AG20443 (cell line): ENCODE results near the gene CHAF1B.

Source experiments
- DNase-seq: peaks from one replicate; pipeline ENCODE4 v3.0.0; 2012; ENCODE audit warnings: low spot score, mixed read lengths

Gene CHAF1B

GRCh38 chr21:36428761-36429432, 43.7 kb downstream of the CHAF1B start:
- no peak for DNase-seq

DNA sequence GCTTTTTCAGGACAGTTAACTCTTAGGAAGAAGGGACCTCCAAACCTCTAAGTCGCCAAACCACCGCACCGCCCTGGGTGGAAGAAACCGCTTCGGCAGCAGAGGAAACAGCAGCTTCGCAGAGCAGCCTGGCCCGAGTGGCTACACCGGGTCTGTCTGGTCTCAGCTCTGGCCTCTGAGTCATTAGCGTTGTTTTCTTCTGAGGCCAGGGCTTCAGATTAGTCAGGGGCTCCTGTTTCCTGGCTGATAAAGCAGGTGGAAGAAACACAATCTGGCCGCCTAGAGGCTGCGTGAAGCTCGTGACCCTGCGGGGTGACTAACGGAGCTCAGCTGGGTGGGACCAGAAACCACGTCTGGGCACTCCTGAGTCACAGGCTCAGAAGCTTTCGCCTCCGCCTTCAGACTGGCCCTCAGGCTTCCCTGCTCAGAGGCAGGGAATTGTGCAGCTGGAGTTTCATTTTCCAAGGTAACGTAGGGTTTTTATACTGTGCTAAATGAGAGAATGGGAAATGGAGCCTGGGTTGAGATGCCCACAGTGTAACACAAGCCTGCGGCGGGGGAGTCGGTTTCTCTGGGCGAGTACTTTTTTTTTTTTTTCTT, 44.9 kb downstream of the CHAF1B start:
- DNase-seq, result peak; percentile 97

- DNase-seq, result no peak
Observed at GRCh38 chr21:36430841-36431240, 45.6 kb downstream of the CHAF1B start.

- DNase-seq, result no peak
Observed at GRCh38 chr21:36431252-36431651, 46.1 kb downstream of the CHAF1B start.

DNA sequence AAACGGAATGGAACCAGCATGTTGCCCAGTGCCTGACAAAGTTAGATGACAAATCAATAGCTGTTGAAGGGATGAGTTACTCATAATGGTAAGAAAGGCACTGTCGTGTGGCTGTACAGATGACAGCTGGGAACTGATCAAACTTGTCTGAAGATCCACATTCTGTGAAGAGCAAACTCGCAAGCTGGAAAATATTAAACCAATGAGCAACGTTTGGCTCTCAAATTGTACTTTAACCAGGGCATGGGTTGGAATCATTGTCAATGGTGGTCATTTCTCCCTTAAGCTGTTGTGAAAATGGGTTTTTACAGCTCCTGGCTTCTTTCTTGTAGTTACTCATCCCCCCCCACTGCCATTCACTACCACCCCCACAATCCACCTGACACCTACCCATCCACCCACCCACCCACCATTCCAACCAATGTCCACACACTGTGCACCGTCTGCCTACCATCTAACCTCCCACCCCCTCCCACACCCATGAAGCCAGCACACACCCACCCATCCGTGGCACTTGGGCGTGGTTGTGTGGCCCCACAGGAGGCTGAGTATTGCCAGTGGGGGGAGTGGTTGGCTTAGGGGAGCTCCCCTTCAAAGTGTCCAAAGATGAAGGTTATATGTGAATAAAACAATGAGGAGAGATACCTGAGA, 48.0 kb downstream of the CHAF1B start:
- DNase-seq, result no peak

GRCh38 chr21:36434144-36434543, 49.0 kb downstream of the CHAF1B start:
- no peak for DNase-seq

GRCh38 chr21:36436829-36437744, 51.9 kb downstream of the CHAF1B start:
- DNase-seq, result no peak

DNA sequence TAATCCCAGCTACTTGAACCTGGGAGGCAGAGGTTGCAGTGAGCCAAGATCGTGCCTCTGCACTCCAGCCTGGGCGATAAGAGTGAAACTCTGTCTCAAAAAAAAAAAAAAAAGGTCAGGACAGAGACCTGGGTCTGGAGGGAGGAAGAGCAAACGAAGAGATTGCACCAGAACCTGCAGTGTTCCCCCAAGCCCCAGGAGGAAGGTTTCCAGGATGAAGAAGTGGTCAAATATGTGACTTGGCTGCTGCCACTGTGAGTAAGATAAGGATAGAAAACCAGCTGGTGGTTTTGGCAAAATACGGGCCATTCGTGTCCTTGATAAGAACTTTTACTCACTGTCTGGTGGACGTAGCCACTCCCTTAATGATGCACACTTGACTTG, 52.5 kb downstream of the CHAF1B start:
- peak; percentile 67 for DNase-seq

GRCh38 chr21:36441715-36442114, 56.5 kb downstream of the CHAF1B start:
- DNase-seq, result no peak

DNA sequence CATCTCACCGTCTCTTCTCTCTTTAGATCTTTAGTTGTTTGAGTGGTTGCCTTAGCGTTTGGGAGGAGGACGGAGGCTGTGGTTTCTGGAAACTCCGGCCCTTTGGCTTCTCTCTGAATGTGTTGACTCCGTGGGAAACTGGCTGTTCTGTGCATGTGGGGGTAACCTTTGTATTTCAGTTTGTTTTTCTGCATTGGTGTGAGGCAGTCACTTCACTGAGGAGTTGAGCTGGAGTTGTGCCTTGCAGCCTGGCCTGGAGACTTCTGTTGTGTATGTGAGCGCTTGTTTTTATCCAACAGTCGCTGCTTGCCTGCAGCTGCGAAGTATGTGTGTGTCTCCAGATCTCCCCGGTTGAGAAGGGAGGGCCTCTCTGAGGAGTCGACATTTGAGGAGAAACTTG, 61.1 kb downstream of the CHAF1B start:
- no peak for DNase-seq

DNA sequence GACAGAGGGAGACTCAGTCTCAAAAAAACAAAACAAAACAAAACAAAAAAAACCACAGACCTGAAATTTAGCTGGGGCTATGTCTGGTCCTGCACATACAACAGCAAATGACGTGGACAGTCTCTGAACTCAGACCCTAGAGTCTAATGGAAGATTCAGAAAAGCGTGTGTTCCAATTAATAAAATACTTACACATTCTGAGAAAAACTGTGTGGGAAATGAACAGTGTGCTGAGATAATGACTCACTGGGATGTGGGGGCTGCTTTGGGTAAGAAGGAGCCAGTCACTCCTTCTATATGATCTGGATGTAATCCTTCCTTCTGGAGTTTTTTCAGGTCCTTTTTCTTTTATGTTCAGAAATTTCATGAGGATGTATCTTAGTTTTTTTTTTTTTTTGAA, 65.3 kb downstream of the CHAF1B start:
- DNase-seq, result no peak

GRCh38 chr21:36451506-36451905, 66.3 kb downstream of the CHAF1B start:
- DNase-seq, result no peak

DNA sequence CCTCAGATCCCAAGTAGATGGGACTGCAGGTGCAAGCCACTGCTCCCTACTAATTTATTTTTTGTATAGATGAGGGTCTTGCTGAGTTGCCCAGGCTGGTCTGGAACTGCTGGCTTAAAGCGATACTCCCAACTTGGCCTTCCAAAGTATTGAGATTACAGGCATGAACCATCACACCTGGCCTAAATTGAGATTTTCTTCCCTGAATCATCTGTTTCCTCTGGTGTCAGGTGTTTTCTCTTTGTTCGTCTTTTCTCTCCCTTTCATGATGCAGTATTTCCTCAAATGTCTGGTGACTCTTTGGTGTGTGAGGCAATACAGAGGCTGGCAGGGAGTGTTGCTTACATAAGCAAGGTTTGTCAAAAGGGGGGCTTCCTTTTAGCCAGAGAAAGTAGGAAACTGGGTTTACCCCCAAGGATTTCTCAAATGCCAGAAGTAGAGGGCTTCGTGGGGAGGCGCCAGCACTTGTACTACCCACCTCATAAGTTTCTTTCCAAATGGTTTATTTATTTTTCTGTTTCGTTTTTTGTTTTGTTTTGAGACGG, 67.2 kb downstream of the CHAF1B start:
- no peak for DNase-seq

DNA sequence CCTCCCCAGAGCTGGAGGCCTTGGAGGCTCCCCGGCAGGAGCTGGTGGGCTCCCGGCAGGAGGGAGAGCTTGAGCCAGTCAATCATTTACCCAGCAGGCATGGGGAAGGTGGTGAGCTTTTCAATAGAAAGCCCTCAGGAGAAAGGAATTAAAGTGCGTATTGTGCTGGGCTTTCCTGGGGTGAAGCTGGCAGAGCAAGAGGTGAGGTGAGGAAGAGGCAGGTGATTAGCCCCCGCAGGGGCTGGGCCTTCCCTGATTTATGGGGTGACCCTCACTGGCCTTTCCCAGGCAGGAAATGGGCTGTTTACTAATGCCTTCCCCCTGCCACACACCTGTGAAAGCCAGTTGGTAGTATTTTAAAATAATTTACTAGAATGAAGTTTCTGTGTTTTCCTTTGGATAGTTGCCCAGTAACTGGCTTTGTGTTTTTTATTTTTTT, 68.9 kb downstream of the CHAF1B start:
- no peak for DNase-seq

GRCh38 chr21:36454706-36455105, 69.5 kb downstream of the CHAF1B start:
- DNase-seq, result no peak

DNA sequence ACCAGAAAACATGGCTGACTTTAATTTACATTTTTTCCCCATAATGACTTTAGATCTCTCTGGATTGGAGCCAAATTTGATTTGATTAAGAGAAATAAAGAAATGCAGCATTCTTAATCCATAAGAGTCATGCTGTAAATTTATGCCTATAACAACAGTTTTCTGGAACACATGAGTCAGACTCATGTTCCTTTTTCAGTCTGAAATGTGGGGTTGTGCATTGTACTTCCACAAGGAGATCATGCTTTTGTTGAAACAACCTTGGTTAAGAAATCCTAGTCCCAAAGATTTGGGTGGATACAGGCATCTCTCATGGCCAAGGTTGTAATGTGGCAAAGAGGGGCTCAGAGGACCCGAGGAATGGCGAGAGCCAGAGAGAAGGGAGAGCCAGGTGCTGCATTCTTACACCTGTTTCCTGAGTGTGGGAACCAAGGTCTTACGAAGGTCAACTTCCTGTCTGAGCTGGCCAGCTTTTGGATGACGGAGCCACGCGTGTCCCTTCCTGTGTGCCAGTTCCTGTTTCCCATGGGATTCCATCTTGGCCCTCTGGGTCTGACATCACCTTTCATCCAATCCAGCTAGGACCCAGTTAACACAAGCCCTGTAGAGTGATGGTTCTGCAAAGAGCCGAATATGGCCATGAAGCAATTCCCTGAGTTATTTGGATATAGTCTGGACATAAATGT, 71.7 kb downstream of the CHAF1B start:
- no peak for DNase-seq

GRCh38 chr21:36459098-36459497, 73.9 kb downstream of the CHAF1B start:
- no peak for DNase-seq

- DNase-seq, result no peak
Observed at GRCh38 chr21:36460866-36461265, 75.7 kb downstream of the CHAF1B start.

GRCh38 chr21:36461277-36461917, 76.2 kb downstream of the CHAF1B start:
- no peak for DNase-seq

GRCh38 chr21:36461918-36462486, 76.8 kb downstream of the CHAF1B start:
- no peak for DNase-seq

DNA sequence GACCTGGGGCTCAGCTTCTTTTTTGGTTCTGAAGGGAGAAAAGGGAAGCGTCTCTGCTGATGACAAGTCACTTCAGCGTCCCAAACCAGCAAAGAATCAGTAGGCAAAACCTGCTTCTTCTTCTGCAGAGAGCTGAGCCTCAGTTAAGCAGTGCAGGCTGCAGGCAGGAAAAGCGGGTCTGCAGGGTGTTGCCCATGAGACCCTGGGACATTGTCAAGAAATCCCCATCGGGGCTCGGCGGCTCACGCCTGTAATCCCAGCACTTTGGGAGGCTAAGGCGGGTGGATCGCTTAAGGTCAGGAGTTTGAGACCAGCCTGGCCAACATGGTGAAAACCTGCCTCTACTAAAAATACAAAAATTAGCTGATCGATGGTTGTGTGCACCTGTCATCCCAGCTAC, 78.0 kb downstream of the CHAF1B start:
- DNase-seq, result no peak
